ENCODE measurements around the gene CKLF. TPM values are rescaled to one million over a fixed set of nuclear protein-coding genes. Genes with fewer than 3 reads are reported as not detected.

The CKLF gene
- total RNA-seq, 1 experiment from 2014 or later, result 293 TPM

GRCh38 chr16:66612422-66612821 is 60.0 kb downstream of the CKLF start:
- no TSS peak for BruUV-seq (replicated peaks)
- TF ChIP-seq CTCF (IDR thresholded peaks at IDR 0.05; ENCODE audit: unreplicated experiment), result no peak
- Mint-ChIP-seq H3K27me3 (ENCODE audit: unreplicated experiment) (no peaks in the 10 kb centered on the region), H3K4me1 (ENCODE audit: low read depth, unreplicated experiment) (peaks cover 10% of the 10 kb centered on the region), H3K27ac (ENCODE audit: unreplicated experiment) (no peak overlapping the region), H3K4me3 (ENCODE audit: low read depth, unreplicated experiment) (no peak overlapping the region), H3K36me3 (ENCODE audit: insufficient read depth, unreplicated experiment) (peaks cover 65% of the 10 kb centered on the region), H3K9me3 (ENCODE audit: low read depth, unreplicated experiment) (no peaks in the 10 kb centered on the region)
- no peak for DNase-seq
- CTCF ChIA-PET, result no interaction called here
- intact Hi-C loops (cut with micrococcal nuclease; ENCODE audit: unreplicated experiment), result loop anchor here (10.0 kb wide), 1 partner anchor 82 kb away; the partner anchor contains the start of gene CMTM4

- Mint-ChIP-seq H3K4me3 (ENCODE audit: low read depth, unreplicated experiment) (no peak overlapping the region), H3K36me3 (ENCODE audit: insufficient read depth, unreplicated experiment) (peaks cover 52% of the 10 kb centered on the region), H3K9me3 (ENCODE audit: low read depth, unreplicated experiment) (no peaks in the 10 kb centered on the region), H3K4me1 (ENCODE audit: low read depth, unreplicated experiment) (no peaks in the 10 kb centered on the region), H3K27ac (ENCODE audit: unreplicated experiment) (no peak overlapping the region), H3K27me3 (ENCODE audit: unreplicated experiment) (no peaks in the 10 kb centered on the region)
- intact Hi-C loops (cut with micrococcal nuclease; ENCODE audit: unreplicated experiment), result loop anchor here (10.0 kb wide), 1 partner anchor 81 kb away; the partner anchor contains the start of gene CMTM4
- no TSS peak for BruUV-seq (replicated peaks)
- no peak for TF ChIP-seq CTCF (IDR thresholded peaks at IDR 0.05; ENCODE audit: unreplicated experiment)
- CTCF ChIA-PET, result no interaction called here
- DNase-seq, result no peak
Observed at GRCh38 chr16:66614161-66614802, 61.9 kb downstream of the CKLF start.

Other genes with a start within 250 kb of the CKLF start
- not detected in 2 replicates for gene CDH5, start 185.9 kb upstream of the CKLF start, total RNA-seq (2022)
- 1.7 and 3.1 TPM in 2 replicates for gene BEAN1, start 125.3 kb upstream of the CKLF start, total RNA-seq (2022)
- gene TK2, start 2.5 kb upstream of the CKLF start, total RNA-seq (2022), result 53.2 and 56.6 TPM in 2 replicates
- 48.4 and 72.1 TPM in 2 replicates for gene CMTM1, start 13.9 kb downstream of the CKLF start, total RNA-seq (2022)
- 0.92 and 0.95 TPM in 2 replicates for gene CMTM2, start 26.9 kb downstream of the CKLF start, total RNA-seq (2022)
- gene CMTM3, start 52.1 kb downstream of the CKLF start, total RNA-seq (2022), result 18.4 and 33.6 TPM in 2 replicates
- 79.6 and 110 TPM in 2 replicates for gene CMTM4, start 144.2 kb downstream of the CKLF start, total RNA-seq (2022)
- 152 and 163 TPM in 2 replicates for gene DYNC1LI2, start 199.0 kb downstream of the CKLF start, total RNA-seq (2022)
- 0.29 and 0.59 TPM in 2 replicates for gene TERB1, start 249.0 kb downstream of the CKLF start, total RNA-seq (2022)

Data from Calu3 (cell line).